Natural killer cell treated with Interleukin-12 subunit alpha and Interleukin-12 subunit beta and Interleukin-15 and Interleukin-18, amount 100 ng/mL, for 72 hours (primary cell): ENCODE measurements around the gene HIRA. TPM values are rescaled to one million over a fixed set of nuclear protein-coding genes. Genes with fewer than 3 reads are reported as not detected.
"Not testable (repeated sequence)": the region's sequence is repeated elsewhere in the genome, so short reads cannot be mapped to it uniquely, and the experiment has no call there.

ENCODE experiments used
- ATAC-seq, 2 donors: fragments of 150-1000 bp; cut with Tn5 transposase in 1 of 2; sonication (Bioruptor Pico), chemical (Tn5 transposase) in 1 of 2; 2 replicates each; pipeline ENCODE4 v1.10.0; 2021
- DNase-seq: peaks from one replicate; pipeline ENCODE4 v3.0.0; 2022; ENCODE audit warnings: low spot score
- H3K27ac Mint-ChIP-seq, 2 donors: 1 replicate in 1 of 2; 2 replicates in 1 of 2; pipeline ENCODE4 v1.8.0; 2022; ENCODE audit warnings: mixed read lengths in 2 of 2, mild to moderate bottlenecking in 1 of 2, moderate library complexity in 1 of 2
- H3K27me3 Mint-ChIP-seq, 2 donors: 1 replicate in 1 of 2; 2 replicates in 1 of 2; pipeline ENCODE4 v1.8.0; 2022; ENCODE audit warnings: mixed read lengths in 2 of 2
- H3K36me3 Mint-ChIP-seq: one replicate; pipeline ENCODE4 v1.8.0; 2022; ENCODE audit warnings: mixed read lengths
- H3K4me1 Mint-ChIP-seq, 2 donors: 1 replicate in 1 of 2; 2 replicates in 1 of 2; pipeline ENCODE4 v1.8.0; 2022; ENCODE audit warnings: low read depth in 2 of 2, mixed read lengths in 2 of 2, mild to moderate bottlenecking in 1 of 2
- H3K4me3 Mint-ChIP-seq: one replicate; pipeline ENCODE4 v1.8.0; 2022; ENCODE audit warnings: mixed read lengths
- H3K9me3 Mint-ChIP-seq: 2 replicates; pipeline ENCODE4 v1.8.0; 2022; ENCODE audit warnings: mixed read lengths
- total RNA-seq, 2 donors: library from RNA; stranded (reverse); gene quantifications; one replicate each; pipeline ENCODE4 v1.2.3, GENCODE V29; 2022

HIRA gene
- total RNA-seq, 2 donors from 2014 or later = 40.5 to 62.7 TPM

DNA sequence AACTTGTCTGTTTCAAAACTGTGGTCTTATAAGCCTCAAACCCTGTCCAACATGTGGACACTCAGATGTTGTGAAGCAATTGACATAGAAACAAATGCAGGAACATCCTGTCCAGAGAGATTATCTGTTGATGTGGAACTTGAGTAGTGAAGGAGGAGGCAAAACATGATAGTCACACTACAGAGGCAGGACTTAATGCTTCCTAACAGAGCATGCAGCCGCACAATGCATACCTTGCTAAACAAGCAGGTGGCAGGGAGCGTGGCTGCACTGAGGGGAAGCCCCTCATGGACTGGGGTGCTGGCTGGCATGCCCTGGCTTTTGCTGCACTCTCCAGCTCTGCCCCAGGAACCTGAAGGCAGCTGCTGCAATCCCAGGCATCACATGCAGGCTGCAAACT, 10.6 kb upstream of the HIRA start:
- H3K36me3 Mint-ChIP-seq = peaks cover 5% of the 10 kb centered on the region
- H3K27ac Mint-ChIP-seq = peak overlapping the region in 1 of 2 donors; percentile 20
- DNase-seq = peak; percentile 10
- no peak overlapping the region for H3K4me3 Mint-ChIP-seq
- ATAC-seq = no peak
- H3K9me3 Mint-ChIP-seq = no peaks in the 10 kb centered on the region
- H3K27me3 Mint-ChIP-seq = no peaks in the 10 kb centered on the region
- peaks cover 26 to 34% of the 10 kb centered on the region in 2 donors for H3K4me1 Mint-ChIP-seq

DNA sequence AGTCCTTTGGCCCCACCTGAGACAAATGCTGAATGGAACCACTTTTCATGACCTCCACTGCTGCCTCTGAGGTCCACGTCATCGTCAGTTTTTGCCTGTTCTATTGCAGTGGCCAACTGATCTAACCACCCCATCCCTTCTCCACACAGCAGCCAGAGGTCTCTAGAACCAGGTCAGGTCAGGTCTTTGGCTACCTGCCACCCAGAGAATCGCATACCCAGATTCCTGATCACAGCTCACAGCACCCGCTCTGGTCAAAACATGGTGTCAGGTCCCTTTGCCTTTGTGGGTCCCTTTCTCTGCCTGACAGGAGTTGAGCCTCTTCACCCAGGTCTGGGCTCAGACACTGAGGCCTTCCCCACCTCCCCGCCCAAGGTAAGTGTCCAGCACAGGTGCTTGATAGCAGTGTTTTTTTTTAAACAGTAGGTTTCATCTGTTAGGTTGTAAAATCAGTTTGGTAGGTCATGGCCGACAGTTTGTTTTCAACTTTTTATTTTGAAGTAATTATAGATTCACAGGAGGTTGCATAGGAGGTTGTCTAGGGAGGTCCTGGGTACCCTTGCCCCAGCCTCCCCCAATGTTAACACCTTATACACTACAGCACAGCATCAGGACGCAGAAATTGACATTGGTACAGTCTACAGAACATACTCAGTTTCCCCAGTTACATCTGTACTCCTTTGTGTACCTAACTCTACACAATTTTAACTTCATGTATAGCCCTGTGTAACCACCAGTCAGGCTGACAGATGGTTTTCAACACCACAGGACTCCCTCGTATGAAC, 9.1 kb upstream of the HIRA start:
- Mint-ChIP-seq H3K36me3 (no peaks in the 10 kb centered on the region), H3K4me3 (no peak overlapping the region), H3K9me3 (no peaks in the 10 kb centered on the region), H3K27ac (no peak overlapping the region), H3K4me1 (peaks cover 15 to 27% of the 10 kb centered on the region in 2 donors), H3K27me3 (no peaks in the 10 kb centered on the region)
- DNase-seq (peak; percentile 31), ATAC-seq (no peak)

DNA sequence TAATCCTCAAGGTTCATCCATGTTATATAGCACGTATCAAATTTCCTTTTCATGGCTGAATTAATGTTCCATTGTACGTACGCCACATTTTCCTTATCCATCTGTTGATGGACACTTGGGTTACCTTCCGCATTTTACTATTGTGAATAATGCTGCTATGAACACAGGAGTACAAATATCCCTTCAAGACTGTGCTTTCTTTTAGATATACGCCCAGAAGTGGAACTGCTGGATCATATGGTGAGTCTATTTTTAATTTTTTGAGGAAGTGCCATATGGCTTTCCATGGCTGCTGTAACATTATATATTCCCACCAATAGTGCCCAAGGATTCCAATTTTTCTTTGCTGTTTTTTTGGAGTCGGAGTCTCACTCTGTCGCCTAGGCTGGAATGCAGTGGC, 6.8 kb upstream of the HIRA start:
- peaks cover 5 to 24% of the 10 kb centered on the region in 2 donors for H3K4me1 Mint-ChIP-seq
- H3K4me3 Mint-ChIP-seq = no peak overlapping the region
- DNase-seq = no peak
- ATAC-seq = no peak
- no peaks in the 10 kb centered on the region for H3K9me3 Mint-ChIP-seq
- H3K27ac Mint-ChIP-seq = peak overlapping the region in 1 of 2 donors; percentile 9
- H3K36me3 Mint-ChIP-seq = no peaks in the 10 kb centered on the region
- no peaks in the 10 kb centered on the region for H3K27me3 Mint-ChIP-seq

DNA sequence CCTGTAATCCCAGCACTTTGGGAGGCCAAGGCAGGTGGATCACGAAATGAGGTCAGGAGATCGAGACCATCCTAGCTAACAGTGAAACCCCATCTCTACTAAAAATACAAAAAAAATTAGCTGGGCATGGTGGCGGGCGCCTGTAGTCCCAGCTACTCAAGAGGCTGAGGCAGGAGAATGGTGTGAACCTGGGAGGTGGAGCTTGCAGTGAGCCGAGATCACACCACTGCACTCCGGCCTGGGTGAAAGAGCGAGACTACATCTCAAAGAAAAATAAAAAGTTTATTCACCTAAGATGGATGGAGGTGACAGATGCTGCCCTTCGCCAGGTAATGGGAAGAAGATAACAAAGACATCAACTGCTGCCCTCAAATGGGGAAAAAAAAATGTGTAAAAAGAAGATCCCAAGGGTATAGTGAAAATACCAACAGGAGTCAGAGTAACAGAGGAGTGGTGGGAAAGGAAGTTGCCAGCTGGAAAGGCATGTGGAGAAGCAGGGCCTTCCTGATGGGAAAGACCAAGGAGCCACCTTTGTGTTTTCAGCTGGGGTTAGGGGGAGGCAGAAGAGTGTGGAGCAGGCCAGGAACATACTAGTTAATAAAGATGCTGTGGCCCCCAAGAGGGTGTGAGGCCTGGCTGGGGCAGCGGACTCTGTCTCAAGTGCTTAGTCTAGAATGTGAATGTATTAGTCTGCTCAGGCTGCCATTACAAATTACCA, 5.1 kb upstream of the HIRA start:
- not testable (repeated sequence) for H3K36me3 Mint-ChIP-seq
- H3K4me1 Mint-ChIP-seq = peaks cover 0 to 22% of the 10 kb centered on the region in 2 donors

DNA sequence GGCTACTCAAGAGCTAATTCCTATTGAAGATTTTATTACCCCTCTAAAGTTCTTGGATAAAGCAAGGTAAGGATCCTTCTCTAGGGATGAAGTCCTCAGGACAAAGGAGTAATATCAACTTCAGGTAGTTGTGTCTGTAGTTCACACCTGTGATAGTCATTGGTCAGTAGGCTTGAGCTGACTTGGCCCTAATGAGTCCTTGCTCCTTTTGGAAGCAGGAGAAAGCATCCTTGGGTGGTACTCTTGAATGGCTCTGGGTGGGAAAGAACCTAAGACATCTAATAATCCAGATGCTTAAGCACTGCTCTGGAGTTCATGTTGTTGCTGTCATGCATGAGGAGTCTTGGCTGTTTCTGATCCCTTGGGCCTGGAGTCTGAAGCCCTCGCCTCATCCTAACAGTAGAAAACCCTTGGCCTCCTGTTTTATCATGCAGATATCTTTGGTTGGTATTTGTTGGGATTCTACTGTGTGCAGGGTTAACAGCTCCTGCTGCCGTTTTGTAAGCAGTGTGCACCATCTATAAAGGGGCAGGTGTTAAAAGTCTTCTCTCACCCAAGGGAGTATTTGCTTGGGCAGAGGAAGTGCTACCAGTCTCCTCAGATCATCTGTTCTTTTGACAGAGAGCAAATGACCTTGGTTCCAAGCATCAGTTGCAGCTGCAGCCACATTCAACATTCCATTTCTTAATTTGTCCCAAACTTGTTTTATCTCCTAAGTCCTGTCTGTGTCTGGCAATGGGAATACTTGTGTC, 3.5 kb upstream of the HIRA start:
- no peaks in the 10 kb centered on the region for H3K27me3 Mint-ChIP-seq
- DNase-seq (no peak), ATAC-seq (no peak)
- H3K4me3 Mint-ChIP-seq = no peak overlapping the region
- H3K9me3 Mint-ChIP-seq = no peaks in the 10 kb centered on the region
- H3K36me3 Mint-ChIP-seq = peaks cover 4% of the 10 kb centered on the region
- peak overlapping the region; percentile 89 to 92 for H3K27ac Mint-ChIP-seq
- peaks cover 8 to 30% of the 10 kb centered on the region in 2 donors for H3K4me1 Mint-ChIP-seq

More for the DNA sequence above, 5.1 kb upstream of the HIRA start:
- not testable (repeated sequence) for H3K9me3 Mint-ChIP-seq, DNase-seq, H3K27me3 Mint-ChIP-seq, ATAC-seq, H3K4me3 Mint-ChIP-seq
- peak overlapping the region in 1 of 2 donors; percentile 30 for H3K27ac Mint-ChIP-seq

DNA sequence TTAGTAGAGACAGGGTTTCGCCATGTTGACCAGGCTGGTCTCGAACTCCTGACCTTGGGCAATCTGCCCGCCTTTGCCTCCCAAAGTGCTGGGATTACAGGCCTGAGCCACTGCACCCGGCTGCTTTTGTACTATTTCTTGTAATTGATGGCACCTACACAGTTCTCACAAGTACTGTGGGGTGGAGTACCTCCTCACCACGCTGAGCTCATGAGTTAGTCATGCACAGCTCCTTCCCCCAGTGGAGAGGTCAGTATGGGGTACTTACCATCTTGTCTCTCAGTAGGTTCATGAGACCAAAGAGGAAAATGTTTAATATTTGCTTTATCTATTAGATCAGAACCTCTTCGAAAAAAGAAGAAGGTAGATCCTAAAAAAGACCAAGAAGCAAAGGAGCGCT, 2.9 kb upstream of the HIRA start:
- Mint-ChIP-seq H3K36me3 (peaks cover 9% of the 10 kb centered on the region), H3K27me3 (no peaks in the 10 kb centered on the region), H3K27ac (peak overlapping the region; percentile 89 to 92), H3K4me1 (peaks cover 14 to 36% of the 10 kb centered on the region in 2 donors), H3K9me3 (no peaks in the 10 kb centered on the region), H3K4me3 (peak overlapping the region; percentile 95)
- no peak for ATAC-seq
- DNase-seq = no peak

DNA sequence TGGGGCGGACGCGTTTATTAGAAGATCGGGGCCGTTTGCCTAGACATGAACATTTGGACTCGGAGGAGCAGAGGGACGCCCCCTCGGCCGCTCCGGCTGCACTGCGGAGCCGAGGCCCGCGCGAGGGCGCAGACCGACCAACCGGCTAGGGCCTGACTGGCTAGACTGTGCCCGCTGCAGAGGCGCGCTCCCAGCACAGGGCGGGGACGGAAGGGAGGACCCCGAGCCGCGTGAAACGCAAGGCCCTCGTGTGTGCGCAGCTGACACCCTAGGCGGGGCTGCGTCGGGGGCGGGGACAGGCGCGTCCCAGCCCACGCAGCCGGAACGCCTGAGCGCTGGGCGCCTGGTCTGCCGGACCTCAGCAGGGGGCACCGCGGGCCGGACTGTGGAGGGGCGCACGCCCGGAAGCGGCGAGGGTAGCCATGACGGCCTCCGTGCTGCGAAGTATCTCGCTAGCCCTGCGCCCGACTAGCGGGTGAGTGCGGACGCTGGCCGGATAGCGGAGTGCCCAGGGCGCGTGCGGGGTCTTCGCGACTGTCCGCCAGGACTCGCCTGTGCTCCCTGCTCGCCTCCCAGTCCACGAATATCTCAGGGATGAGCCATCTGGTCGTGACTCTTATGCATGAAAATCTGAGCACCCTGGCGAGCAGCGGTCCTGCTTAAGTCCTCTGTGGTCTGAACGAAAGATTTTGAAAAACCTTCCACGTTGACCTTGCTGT, 759 bp upstream of the HIRA start, which contains the start of gene MRPL40:
TSS of gene MRPL40 (plus strand) at position 413 of the 719 bp plus-strand sequence. CDS start at position 423, 10 bp downstream.
- DNase-seq (peak; percentile 97), ATAC-seq (peak; percentile 95)
- peak within 1 kb of the TSS; percentile 95 for H3K4me3 Mint-ChIP-seq
- no peaks in the 10 kb centered on the region for H3K27me3 Mint-ChIP-seq
- peaks cover 27 to 43% of the 10 kb centered on the region in 2 donors for H3K4me1 Mint-ChIP-seq
- H3K27ac Mint-ChIP-seq = peak within 1 kb of the TSS; percentile 89 to 92
- H3K36me3 Mint-ChIP-seq = peaks cover 9% of the 10 kb centered on the region
- no peaks in the 10 kb centered on the region for H3K9me3 Mint-ChIP-seq

DNA sequence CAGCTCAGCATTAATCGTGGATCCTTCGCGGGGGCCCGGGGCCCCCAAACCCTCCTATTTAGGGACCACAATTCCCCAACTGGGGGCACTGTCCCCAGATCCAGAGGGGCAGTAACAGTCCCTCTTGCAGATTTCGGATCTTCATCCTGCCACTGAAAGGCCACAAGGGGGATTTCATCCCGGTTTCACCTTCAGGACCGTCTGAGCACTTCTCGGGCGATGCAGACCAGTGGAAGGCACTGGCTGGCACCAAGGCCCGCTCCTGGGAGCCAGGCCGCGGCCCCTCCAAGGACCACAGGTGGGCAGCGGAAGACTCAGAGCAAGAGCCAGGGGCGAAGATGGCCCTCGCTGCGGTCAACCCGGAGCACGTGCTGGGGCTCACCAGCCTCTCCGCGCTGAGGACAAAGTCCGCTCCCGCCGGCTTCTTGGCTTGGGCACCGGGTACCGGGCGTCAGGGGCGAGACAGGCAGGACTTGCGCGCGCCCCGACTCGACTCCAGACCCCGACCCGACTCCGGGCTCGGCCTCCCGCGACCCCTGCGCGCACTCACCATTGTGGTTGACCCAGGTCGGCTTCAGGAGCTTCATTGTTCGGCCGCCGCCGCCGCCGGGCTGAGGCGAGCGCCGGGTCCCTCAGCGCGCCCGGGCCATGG, 517 bp downstream of the HIRA start:
- Mint-ChIP-seq H3K4me1 (peaks cover 40 to 53% of the 10 kb centered on the region in 2 donors), H3K9me3 (no peaks in the 10 kb centered on the region), H3K27ac (peak overlapping the region; percentile 89 to 91), H3K36me3 (peaks cover 9% of the 10 kb centered on the region), H3K27me3 (no peaks in the 10 kb centered on the region), H3K4me3 (peak overlapping the region; percentile 95)
- DNase-seq (no peak), ATAC-seq (no peak)

DNA sequence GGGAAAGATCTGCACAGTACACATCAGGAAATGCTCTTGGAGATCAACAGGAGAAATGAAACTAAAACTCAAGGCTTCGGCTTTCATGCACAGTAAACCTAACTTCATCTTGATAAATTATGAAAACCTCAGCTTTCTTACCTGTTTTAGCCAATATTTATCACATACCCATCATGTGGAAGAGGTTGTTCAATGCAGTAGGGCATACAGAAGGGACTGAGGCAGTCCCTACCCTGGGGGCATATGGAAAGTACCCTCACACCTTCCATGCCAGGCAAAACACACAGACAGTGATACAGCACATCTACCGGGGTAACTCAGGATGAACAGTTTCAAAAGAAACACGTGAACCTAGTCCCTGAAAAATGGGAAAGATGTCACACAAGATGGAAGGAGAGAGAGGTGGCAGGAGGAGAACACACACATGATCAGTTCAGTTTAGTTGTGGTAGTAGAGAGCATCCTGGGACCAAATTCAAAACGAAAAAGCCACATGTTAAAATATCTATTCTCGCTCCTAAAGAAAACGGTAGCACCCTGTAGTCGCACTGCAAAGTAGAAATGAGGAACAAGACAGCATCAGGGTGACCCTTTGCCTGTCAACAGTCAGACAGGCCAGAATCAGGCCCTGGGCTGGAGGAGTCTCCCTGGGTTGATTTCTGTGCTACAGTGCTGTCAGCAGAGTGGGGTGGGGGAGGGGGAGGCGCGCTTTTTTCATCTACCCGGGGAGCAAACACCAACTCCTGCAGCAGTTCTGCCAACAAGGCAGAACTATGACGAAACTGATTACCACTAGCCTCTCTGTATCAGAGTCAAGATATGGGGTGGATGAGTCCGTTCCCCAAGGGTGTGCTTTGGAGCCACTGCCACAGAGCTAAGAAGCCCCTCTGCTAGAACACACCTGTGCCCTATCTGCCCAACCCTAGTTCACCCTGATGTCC, 1.3 kb downstream of the HIRA start:
- peak overlapping the region; percentile 95 for H3K4me3 Mint-ChIP-seq
- peaks cover 9% of the 10 kb centered on the region for H3K36me3 Mint-ChIP-seq
- peaks cover 42 to 53% of the 10 kb centered on the region in 2 donors for H3K4me1 Mint-ChIP-seq
- no peaks in the 10 kb centered on the region for H3K27me3 Mint-ChIP-seq
- no peak for DNase-seq
- no peak for ATAC-seq
- H3K9me3 Mint-ChIP-seq = no peaks in the 10 kb centered on the region
- peak overlapping the region; percentile 89 to 91 for H3K27ac Mint-ChIP-seq

DNA sequence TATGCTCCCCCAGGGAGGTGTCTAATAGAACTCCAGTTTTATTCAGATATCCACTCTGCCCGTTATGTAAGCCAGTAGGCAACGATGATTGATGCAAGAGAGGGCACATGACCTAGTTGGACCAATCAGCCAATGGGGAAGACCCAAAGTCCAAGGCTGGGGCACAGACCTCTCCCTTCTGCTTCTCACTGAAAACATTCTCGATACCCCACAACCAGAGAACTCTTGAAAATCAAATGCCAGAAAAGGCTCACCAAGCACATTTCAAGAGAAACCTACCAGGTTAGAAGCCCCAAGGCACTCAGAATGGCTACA, 7.4 kb downstream of the HIRA start:
- no peaks in the 10 kb centered on the region for H3K27me3 Mint-ChIP-seq
- H3K27ac Mint-ChIP-seq = peak overlapping the region in 1 of 2 donors; percentile 94
- no peak for DNase-seq
- ATAC-seq = no peak
- no peak overlapping the region for H3K4me3 Mint-ChIP-seq
- no peaks in the 10 kb centered on the region for H3K36me3 Mint-ChIP-seq
- H3K9me3 Mint-ChIP-seq = no peaks in the 10 kb centered on the region
- peaks cover 83% of the 10 kb centered on the region in 2 donors for H3K4me1 Mint-ChIP-seq

DNA sequence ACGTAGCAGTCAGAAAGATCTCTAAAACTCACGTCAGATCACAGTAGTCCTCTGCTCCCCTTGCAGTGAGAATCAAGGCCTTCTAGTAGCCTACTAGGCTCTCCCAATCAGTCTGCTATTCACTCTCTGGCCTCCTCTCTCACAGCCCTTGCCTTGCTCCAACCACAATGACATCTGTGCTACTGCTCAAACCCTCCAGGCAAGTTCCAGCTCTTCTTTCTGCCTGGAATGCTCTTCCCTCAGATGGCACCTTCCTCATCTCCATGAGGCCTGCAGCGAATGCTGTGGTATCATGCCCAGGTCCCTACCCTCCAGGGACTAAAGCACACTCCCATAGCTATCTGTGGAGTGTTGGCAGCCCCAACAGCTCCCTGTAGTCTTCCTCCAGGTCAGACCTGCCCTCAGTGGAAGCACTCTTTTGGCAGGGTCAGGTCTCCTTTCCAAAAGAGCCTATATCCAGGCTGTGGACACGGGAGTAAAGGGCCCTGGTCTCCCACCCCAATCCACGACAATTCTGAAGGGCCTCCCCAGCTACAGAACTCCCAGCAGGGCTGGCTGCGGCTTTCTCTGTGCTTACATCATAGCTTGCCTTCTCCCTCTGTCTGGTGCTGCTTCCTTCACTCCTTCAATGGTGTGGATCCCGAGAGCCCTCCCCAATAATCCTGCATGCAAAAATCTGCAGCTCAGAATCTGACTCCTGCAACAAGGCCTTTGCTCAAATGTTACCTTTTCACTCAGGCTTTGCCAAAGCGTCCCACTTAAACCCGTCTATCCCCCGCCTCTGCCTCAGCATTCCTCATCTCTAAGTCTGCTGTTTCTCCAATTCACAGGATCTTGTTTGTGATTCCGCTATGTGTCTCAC, 8.9 kb downstream of the HIRA start:
- peak overlapping the region; percentile 91 to 94 for H3K27ac Mint-ChIP-seq
- DNase-seq (no peak), ATAC-seq (no peak)
- no peaks in the 10 kb centered on the region for H3K27me3 Mint-ChIP-seq
- no peaks in the 10 kb centered on the region for H3K9me3 Mint-ChIP-seq
- H3K4me3 Mint-ChIP-seq = peak overlapping the region; percentile 44
- no peaks in the 10 kb centered on the region for H3K36me3 Mint-ChIP-seq
- H3K4me1 Mint-ChIP-seq = peaks cover 81 to 85% of the 10 kb centered on the region in 2 donors
